ENCODE data around the gene WNT3A.

Gene WNT3A

DNA sequence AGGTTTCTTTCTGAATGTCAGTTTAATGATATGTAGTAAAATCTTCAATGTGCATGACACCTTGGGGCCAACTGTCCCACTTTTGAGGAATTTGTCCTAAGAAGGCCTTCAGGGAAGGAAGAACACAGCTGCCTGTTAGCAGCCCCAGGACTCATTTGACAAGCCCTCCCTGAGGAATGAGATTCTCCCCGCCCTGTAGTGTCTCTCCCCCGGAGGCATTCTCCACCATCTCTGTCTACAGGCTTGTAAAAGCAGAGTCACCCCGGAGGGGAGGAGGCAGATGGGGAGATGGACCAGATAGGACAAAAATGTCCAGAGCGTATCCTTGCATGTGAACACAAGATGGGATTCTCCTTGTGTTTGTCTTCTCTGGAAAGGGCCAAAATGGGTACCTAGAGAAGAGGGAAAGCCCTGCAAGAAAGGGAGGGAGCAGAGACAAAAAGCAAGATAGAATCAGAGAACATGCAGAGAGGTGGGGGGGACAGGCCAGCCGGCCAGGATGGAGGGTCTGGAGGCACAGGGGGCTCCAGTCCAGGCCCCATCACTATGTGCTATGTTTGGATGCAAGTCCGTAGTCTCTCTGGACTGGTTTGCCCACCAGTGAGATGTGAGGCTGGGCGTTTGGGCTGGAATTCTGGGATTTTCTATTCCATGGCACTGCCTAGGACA is 12.0 kb upstream of the WNT3A start:
- Histone ChIP-seq H3K4me3 (ENCODE audit: low read depth, low read length) (no peak overlapping the region), H3K27ac (no peak overlapping the region), H3K79me2 (no peaks in the 10 kb centered on the region), H3K36me3 (ENCODE audit: control insufficient read depth, insufficient read depth, low read length) (no peaks in the 10 kb centered on the region), H3K9ac (no peak overlapping the region), H3K9me3 (ENCODE audit: control insufficient read depth, low read length) (no peaks in the 10 kb centered on the region), H2AFZ (no peak overlapping the region), H3K27me3 (ENCODE audit: control insufficient read depth, insufficient read depth, low read length) (no peaks in the 10 kb centered on the region), H3K4me1 (no peaks in the 10 kb centered on the region), H3K4me2 (ENCODE audit: low read length) (no peak overlapping the region)
- TF ChIP-seq CTCF (IDR thresholded peaks at IDR 0.05): no peak

DNA sequence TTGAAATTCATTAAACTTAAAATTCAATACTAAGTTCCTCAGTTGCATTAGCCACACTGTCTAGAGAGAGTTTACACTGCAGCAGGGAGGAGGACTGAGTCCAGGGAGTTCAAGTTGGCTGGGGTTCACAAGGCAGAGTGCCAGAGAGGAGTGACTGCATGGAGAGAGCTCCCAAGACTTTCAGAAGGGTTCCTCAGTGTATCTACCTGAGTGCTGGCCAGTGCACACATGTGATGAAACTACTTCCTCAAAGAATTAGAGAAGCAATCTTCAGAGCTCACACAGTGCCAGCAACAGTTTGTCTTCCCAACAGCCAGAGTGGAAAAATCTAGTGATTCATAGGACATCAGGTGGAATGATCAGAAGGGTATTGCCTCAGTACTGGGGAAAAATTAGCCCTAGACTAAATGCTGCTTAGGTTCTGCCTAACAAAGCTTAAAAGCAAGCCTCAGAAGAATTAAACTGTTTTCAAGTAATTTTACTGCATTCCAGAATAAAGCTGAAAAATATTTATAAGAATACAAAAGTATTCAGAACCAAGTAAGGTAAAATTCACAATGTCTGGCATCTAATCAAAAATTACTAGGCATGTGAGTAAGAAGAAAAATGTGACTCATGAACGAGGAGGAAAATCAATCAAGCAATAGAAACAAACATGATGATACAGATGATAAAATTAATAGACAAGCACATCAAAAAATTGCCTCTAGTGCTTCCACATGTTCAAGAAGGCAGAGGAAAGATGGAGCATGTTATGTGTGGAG is 10.4 kb upstream of the WNT3A start:
- Histone ChIP-seq H3K4me2 (ENCODE audit: low read length) (no peak overlapping the region), H2AFZ (no peak overlapping the region), H3K4me1 (no peaks in the 10 kb centered on the region), H3K27ac (no peak overlapping the region), H3K9ac (no peak overlapping the region), H3K4me3 (ENCODE audit: low read depth, low read length) (no peak overlapping the region), H3K36me3 (ENCODE audit: control insufficient read depth, insufficient read depth, low read length) (no peaks in the 10 kb centered on the region), H3K27me3 (ENCODE audit: control insufficient read depth, insufficient read depth, low read length) (no peaks in the 10 kb centered on the region), H3K9me3 (ENCODE audit: control insufficient read depth, low read length) (no peaks in the 10 kb centered on the region), H3K79me2 (no peaks in the 10 kb centered on the region)
- TF ChIP-seq CTCF (IDR thresholded peaks at IDR 0.05): no peak

DNA sequence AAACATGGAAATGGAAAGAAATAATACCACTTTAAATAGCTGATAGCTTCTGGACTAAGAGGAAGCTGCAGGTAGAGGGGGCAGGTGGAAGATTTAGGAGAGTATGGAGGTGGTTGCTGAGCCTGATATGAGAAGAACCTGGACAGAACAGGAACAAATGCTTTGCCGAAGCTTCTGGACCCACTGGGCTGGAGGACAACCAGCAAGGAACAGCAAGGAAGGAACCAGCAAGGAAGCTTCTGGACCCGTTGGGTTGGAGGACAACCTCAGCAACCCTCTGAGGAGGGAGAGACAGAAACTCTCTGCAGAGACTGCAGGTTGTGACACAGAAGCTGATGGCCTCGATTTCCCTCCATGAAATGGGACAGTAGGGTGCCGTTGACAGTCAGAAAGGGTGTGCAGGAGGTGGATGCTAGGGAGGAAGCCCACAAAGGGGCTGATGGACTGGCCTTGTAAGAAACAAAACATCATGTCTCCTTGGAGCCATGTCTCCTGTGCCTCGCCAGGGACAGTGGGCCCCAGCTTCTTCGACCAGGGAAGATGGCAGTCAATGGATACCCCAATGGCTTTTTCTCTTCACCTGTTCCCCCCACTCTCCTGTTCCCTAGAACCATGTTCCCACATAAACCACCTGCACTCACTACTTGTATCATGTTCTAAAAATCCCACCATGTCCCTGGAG is 8.3 kb upstream of the WNT3A start:
- H3K27ac ChIP-seq: no peak overlapping the region

DNA sequence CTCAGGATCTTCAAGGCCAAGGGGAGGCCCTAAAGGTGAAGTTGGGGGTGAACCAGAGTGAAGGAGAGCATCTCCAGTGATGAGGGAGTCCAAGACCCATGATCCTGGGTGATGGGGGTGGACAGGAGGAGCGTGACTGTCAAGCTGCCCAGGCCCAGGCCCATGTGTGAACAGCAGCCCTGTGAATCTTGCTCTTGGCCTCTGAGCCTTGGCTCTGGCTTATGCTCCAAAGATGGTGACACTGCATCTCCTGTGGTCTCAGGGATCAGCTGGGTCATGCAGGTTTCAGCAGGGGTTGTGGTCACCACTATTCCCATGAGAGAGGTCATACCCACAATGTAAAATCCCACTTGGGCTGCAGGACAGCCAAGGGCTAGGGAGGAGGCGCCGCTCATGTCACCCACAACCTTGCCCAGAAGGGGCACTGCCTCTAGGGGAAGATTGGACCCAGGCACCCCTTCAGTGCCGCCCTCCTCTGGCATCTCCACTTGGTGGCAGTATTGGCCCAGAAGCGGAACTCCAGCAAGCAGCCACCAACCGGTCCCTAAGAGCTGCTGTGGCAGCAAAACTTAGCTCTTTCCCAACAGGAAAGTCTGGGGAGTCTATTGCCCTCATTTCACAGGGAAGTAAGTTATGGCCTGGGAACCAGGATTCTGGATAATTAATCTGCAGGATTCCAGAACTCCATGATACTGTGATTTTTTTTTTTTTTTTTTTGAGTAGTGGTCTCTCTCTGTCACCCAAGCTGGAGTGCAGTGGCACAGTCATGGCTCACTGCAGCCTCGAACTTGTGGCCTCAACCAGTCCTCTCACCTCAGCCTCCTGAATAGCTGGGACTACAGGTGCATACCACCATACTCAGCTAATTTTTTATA is 7.5 kb upstream of the WNT3A start:
- Histone ChIP-seq H3K27me3 (ENCODE audit: control insufficient read depth, insufficient read depth, low read length) (no peaks in the 10 kb centered on the region), H3K4me2 (ENCODE audit: low read length) (no peak overlapping the region), H3K79me2 (no peaks in the 10 kb centered on the region), H3K27ac (no peak overlapping the region), H3K4me1 (no peaks in the 10 kb centered on the region), H3K36me3 (ENCODE audit: control insufficient read depth, insufficient read depth, low read length) (no peaks in the 10 kb centered on the region), H2AFZ (no peak overlapping the region), H3K4me3 (ENCODE audit: low read depth, low read length) (no peak overlapping the region), H3K9ac (no peak overlapping the region), H3K9me3 (ENCODE audit: control insufficient read depth, low read length) (no peaks in the 10 kb centered on the region)
- peak; percentile 58 for TF ChIP-seq CTCF (IDR thresholded peaks at IDR 0.05)

More for the DNA sequence above, 8.3 kb upstream of the WNT3A start:
- Histone ChIP-seq H2AFZ (no peak overlapping the region), H3K4me3 (ENCODE audit: low read depth, low read length) (no peak overlapping the region), H3K27me3 (ENCODE audit: control insufficient read depth, insufficient read depth, low read length) (no peaks in the 10 kb centered on the region), H3K4me2 (ENCODE audit: low read length) (no peak overlapping the region), H3K9me3 (ENCODE audit: control insufficient read depth, low read length) (no peaks in the 10 kb centered on the region), H3K79me2 (no peaks in the 10 kb centered on the region), H3K36me3 (ENCODE audit: control insufficient read depth, insufficient read depth, low read length) (no peaks in the 10 kb centered on the region), H3K4me1 (no peaks in the 10 kb centered on the region), H3K9ac (no peak overlapping the region)
- no peak for TF ChIP-seq CTCF (IDR thresholded peaks at IDR 0.05)

Data from parathyroid adenoma (tissue), 2 donors.